Fibroblast of skin of right quadriceps (primary cell): Measurements from ENCODE around the gene WDR76.

Experiments used
- DNase-seq: peaks from one replicate; pipeline ENCODE4 v3.0.0-alpha.2; 2013

WDR76 gene

GRCh38 chr15:43879386-43880355 is 52.9 kb downstream of the WDR76 start:
- DNase-seq = no peak

- no peak for DNase-seq
Measured at GRCh38 chr15:43880406-43881194, 53.8 kb downstream of the WDR76 start.

DNA sequence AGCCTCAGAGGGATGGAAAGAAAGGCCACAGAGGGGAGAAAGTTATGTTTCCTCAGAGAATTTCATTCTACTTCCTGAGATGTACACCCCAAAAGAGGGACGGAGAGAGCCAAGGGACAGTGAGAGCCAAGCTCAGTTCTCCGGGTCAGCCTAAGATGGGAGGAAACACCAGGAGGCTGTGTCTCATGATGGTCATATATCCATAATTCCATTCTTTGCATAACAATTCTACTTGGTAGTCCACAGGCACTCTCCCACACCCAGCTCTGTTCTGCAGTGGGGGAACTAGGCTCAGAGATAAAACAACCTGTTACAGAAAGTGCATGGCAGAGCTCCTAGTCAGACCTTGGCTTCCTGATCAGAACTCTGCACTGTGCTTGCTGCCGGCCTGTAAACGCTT is 54.4 kb downstream of the WDR76 start:
- DNase-seq = no peak

DNA sequence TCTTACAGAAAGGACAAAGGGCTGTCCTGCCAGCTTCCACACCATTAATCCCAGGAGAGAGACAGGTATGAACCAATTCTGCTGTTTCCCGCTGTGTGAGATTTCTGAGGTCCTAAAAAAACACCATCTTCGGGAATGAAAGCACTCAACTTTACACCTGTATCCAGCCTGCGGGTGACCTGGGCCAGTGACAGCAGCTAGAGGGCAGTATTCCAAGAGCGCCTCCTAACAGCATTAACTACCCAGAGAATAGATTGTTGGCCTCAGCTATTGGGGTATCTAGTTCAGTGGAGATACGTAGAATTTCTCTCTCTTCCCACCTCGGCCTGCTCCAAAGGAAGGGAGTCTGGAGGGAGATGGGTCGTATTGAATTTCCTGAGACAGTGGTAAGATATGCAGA is 55.1 kb downstream of the WDR76 start:
- DNase-seq = no peak

GRCh38 chr15:43883571-43883970 is 56.8 kb downstream of the WDR76 start:
- no peak for DNase-seq

DNA sequence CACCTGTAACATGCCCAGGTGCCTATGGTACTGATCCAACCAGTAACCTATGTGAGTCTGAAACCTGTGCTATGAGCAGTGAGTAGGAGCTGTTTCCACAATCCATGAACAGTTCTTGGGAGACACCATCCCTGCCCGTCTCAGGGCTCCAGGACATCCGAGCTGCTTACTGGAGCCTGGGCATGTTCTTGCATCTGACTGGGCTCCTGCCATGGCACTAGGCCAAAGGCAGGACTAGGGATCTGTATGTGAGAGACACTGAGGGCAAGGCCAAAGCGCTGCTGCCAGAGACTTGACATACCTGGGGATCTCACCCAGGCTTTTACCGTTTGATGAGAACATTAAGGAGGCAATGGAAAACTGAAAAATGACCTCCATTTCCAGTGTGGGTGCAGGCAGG is 59.8 kb downstream of the WDR76 start:
- DNase-seq = no peak

GRCh38 chr15:43887901-43888300 is 61.1 kb downstream of the WDR76 start:
- DNase-seq = no peak

DNA sequence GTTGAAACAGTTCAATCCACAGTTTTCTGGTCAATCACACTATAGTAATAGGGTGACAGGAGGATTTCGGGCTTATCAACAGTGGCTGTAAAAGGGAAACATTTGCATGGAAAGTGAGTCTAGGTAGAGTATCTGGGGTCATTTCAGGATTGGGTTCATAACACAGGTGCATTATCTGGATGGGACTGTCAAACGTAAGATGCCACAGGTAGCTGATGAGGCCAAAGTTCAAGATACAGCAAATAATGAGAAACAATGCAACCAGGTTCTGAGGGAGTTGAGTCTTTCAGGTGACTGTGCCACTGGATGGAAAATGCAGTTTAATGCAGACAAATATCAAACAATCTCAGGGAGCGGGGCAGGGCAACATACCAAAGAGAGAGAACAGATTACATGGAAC is 62.2 kb downstream of the WDR76 start:
- no peak for DNase-seq

DNA sequence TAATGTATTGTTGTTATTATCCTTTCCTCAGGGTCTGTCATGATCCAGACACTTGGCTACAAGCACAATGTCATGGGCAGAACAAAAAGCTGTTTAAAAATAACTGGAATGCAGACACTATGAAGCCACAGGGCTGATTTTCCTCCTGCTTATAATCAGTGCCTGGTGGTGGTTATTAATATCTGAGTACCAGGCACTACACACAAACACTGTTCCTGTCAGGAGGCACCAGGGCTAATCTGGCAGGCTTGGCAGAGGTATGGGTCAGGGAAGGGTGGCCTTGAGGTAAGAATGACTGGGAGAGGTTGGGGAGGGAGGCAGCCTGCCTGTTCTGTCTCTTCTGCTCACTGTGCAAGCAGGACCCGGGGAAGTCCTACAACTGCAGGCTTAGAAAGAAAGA is 67.2 kb downstream of the WDR76 start:
- DNase-seq = no peak

DNA sequence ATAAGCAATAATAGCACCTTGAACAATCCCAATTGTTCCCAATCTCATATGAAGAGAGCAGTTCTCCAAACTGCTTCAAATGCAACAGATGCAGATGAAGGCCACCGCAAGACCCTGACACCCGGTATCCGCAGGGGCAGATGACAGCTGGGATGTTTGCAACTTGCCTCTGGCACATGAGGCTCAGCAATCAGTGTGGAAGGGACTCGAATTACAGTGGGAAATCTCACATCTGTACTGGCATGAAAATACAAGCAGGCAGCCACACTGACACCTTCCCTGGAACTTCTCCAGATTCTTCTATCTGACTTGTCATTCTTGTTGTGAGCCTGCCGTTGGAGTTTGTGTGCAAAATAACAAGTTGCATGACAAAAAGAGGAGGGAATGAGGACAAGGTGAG is 68.8 kb downstream of the WDR76 start:
- DNase-seq = no peak

GRCh38 chr15:43896543-43896942 is 69.7 kb downstream of the WDR76 start:
- no peak for DNase-seq

DNA sequence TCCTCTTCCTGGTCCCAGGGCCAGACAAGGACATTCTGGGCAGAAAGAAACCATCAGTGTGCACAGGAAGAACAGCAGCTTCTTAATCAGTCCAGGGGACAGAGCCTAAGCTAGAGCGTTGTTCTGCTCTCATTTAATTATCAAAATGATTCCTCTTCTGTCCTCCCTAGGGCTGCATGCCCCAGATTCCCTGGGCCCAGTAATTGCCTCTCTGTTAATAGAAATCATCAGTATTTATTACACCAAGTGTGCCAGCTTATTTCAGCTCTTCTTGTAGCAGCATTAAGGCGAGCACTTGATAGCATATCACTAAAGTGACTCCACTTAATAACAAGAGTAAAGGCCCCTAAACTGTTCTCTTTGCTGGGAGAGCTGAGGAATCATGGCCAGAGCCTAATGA is 72.1 kb downstream of the WDR76 start:
- DNase-seq = no peak

DNA sequence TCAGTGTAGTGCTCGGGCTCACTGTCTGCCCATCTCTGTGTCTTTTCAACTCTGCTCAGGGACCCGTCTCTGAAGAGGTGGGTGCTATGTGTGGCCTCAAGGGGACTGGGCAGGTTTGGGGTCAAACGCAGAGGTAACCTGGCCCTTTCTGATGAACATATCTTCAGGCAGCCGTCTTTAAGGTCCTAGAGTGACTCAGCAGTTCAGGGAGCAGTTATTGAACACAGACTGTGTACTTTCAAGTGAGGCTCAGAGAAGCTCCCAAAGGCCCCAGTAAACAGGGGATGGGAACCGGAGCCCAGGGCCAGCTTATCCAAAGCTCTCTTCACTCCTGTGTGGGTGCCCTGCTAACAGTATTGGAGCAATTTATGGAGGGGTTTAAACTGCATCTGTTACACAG is 73.1 kb downstream of the WDR76 start:
- DNase-seq = no peak

- DNase-seq = no peak
Measured at GRCh38 chr15:43900996-43901395, 74.2 kb downstream of the WDR76 start.

DNA sequence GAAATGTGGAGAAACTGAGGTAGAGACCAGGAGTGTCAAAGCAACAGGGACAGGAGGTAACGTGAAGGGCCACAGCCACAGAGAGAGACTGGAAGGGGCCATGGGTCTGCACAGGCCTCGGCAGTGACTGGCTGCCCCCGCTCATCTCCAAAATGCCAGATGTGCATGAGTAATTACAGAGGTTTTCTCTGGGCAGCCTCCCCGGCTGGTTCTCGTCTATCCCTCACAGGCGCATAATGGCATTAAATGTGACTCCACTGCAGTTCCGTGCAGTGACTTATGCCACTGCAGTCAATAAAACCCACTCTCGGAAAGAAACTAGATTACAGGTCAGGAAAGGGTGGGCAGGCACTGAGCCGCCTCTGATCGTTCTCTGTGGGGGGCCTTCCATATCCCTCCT is 74.7 kb downstream of the WDR76 start:
- DNase-seq = no peak

- DNase-seq = peak; percentile 67
Measured at GRCh38 chr15:43903864-43904290, 77.1 kb downstream of the WDR76 start.

DNA sequence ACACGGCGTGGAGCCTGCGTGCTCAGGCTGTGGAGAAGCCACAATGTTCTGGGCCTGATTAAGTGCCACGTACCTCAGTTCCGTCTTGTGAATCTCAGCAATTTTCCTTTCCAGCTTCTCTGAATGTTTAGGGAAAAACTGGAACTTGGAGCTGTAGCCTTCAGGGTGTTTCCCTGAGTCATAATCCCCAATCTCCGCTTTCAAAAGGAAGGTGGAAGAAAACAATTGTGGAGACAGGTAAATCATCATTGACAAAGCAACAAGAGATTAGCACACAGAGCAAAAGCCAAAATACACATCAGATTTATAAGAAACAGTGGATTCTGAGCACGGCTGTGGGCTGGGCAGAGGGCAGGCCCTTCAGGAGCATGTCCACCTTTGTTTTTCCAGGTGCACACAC is 79.0 kb downstream of the WDR76 start:
- DNase-seq = no peak

- DNase-seq = no peak
Measured at GRCh38 chr15:43908516-43909050, 81.8 kb downstream of the WDR76 start.

DNA sequence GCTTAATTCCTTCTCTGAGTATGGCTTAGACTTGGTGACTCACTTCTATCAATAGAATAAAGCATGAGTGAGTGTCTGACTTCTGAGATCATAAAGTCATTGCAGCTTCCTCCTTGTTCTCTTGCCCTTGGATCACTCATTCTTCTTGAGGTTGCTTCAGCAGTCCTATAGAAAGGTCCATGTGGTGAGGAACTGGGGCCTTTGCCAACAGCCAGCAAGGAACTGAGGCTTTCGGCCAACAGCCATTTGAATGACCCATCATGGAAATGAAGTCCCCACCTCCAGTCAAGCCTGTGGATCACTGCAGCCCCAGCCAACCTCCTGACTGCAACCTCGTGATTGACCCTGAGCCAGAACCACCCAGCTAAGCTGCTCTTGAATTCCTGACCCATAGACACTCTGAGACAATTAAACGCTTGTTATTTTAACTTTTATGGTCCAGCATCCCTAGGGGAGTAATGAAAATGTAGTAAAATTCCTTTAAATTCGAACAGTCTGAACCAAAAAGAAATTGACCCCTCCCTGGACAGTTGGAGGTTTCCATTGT is 84.5 kb downstream of the WDR76 start:
- DNase-seq = peak; percentile 93

- no peak for DNase-seq
Measured at GRCh38 chr15:43912208-43912607, 85.4 kb downstream of the WDR76 start.

DNA sequence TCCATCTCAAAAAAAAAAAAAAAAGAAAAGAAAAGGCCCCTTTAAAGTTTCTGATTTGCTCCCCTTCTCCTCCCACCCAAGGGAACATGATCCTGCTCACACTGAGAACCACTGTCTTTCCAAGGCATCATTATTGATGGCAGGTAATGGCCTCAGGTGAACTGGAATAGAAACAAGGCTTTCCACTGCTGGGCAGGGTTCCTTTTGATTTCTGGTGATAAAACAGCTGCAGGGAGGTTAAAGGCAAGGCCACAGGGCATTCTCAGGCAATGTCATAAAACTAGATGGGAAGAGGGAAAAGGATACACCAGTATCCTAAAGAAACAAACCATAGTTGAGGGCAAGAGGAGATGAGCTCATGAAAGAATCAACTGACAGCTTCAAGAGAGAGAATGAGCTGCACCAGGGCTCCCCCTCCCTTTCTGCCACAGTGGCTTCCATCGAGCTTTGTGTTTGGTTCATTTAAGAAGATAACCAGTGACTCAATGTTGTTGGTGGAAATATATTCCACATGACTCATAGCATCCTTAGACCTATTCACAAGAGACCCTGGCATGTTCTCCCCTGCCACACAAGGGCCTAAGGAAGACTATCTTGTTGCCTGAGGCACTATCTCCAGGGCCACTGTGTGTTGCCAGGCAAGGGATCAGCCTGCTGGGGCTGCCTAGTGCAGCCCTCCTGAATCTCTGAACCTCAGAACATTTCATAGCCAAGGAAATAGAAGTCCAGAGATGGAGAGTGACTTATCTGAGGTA is 86.4 kb downstream of the WDR76 start:
- DNase-seq = peak; percentile 97

- DNase-seq = no peak
Measured at GRCh38 chr15:43913941-43914340, 87.1 kb downstream of the WDR76 start.
